H9 (cell line): ENCODE results near the gene PTBP3. TPM values are rescaled to one million over a fixed set of nuclear protein-coding genes. Genes with fewer than 3 reads are reported as not detected.

ENCODE experiments used
- DNase-seq: peaks from one replicate; pipeline ENCODE4 v3.0.0-alpha.2; 2017
- H2AFZ ChIP-seq: one replicate; pipeline ENCODE4 v1.6.1; 2013; ENCODE audit warnings: mild to moderate bottlenecking, low read length, control low read depth, moderate library complexity
- H2AK5ac ChIP-seq: 2 replicates; pipeline ENCODE4 v1.6.1; 2013; ENCODE audit warnings: low read length, control low read depth, mixed read lengths; ENCODE audit not compliant: insufficient read length
- H2BK120ac ChIP-seq: one replicate; pipeline ENCODE4 v1.6.1; 2013; ENCODE audit warnings: low read depth, mild to moderate bottlenecking, low read length, control low read depth, inconsistent platforms; ENCODE audit not compliant: poor library complexity, severe bottlenecking
- H2BK12ac ChIP-seq: 2 replicates; pipeline ENCODE4 v1.6.1; 2013; ENCODE audit warnings: low read length, control low read depth, mixed read lengths, low read depth; ENCODE audit not compliant: insufficient read length
- H2BK15ac ChIP-seq: 2 replicates; pipeline ENCODE4 v1.6.1; 2013; ENCODE audit warnings: low read depth, low read length, control low read depth
- H2BK20ac ChIP-seq: one replicate; pipeline ENCODE4 v1.6.1; 2013; ENCODE audit warnings: low read depth, mild to moderate bottlenecking, low read length, control low read depth, inconsistent platforms; ENCODE audit not compliant: poor library complexity, severe bottlenecking
- H2BK5ac ChIP-seq: 2 replicates; pipeline ENCODE4 v1.6.1; 2013; ENCODE audit warnings: low read length, control low read depth, mixed read lengths; ENCODE audit not compliant: insufficient read length
- H3K14ac ChIP-seq: 2 replicates; pipeline ENCODE4 v1.6.1; 2013; ENCODE audit warnings: low read length, control low read depth; ENCODE audit not compliant: insufficient read depth
- H3K18ac ChIP-seq: 2 replicates; pipeline ENCODE4 v1.6.1; 2013; ENCODE audit warnings: low read depth, mild to moderate bottlenecking, mixed read lengths, low read length, control low read depth; ENCODE audit not compliant: insufficient read length
- H3K23ac ChIP-seq: 2 replicates; pipeline ENCODE4 v1.6.1; 2013; ENCODE audit warnings: low read length, control low read depth, mixed read lengths, low read depth; ENCODE audit not compliant: insufficient read length
- H3K23me2 ChIP-seq: 2 replicates; pipeline ENCODE4 v1.6.1; 2013; ENCODE audit warnings: low read depth, mild to moderate bottlenecking, mixed read lengths, low read length, control low read depth; ENCODE audit not compliant: insufficient read length, poor library complexity, severe bottlenecking
- H3K27ac ChIP-seq: 2 replicates; pipeline ENCODE4 v1.5.1; 2013; ENCODE audit warnings: low read length, control low read depth, mixed read lengths, low read depth; ENCODE audit not compliant: insufficient read length
- H3K27me3 ChIP-seq: 2 replicates; pipeline ENCODE4 v1.6.1; 2013; ENCODE audit warnings: low read length, control low read depth, inconsistent platforms; ENCODE audit not compliant: insufficient read depth
- H3K4ac ChIP-seq: 2 replicates; pipeline ENCODE4 v1.6.1; 2013; ENCODE audit warnings: low read depth, mild to moderate bottlenecking, control low read depth, inconsistent platforms, low read length, moderate library complexity
- H3K4me1 ChIP-seq: 2 replicates; pipeline ENCODE4 v1.6.1; 2013; ENCODE audit warnings: low read length, control low read depth, inconsistent platforms; ENCODE audit not compliant: insufficient read depth
- H3K4me2 ChIP-seq: 2 replicates; pipeline ENCODE4 v1.6.1; 2013; ENCODE audit warnings: low read length, control low read depth, mixed read lengths; ENCODE audit not compliant: insufficient read length, insufficient read depth
- H3K56ac ChIP-seq: 2 replicates; pipeline ENCODE4 v1.6.1; 2013; ENCODE audit warnings: low read depth, mild to moderate bottlenecking, mixed read lengths, low read length, control low read depth; ENCODE audit not compliant: insufficient read length
- H3K79me1 ChIP-seq: 2 replicates; pipeline ENCODE4 v1.6.1; 2013; ENCODE audit warnings: low read depth, mild to moderate bottlenecking, moderate library complexity, low read length, control low read depth, inconsistent platforms; ENCODE audit not compliant: insufficient read depth, poor library complexity, severe bottlenecking
- H3K79me2 ChIP-seq: 2 replicates; pipeline ENCODE4 v1.6.1; 2013; ENCODE audit warnings: low read length, control low read depth, inconsistent platforms; ENCODE audit not compliant: insufficient read depth
- H3K9ac ChIP-seq: 2 replicates; pipeline ENCODE4 v1.6.1; 2013; ENCODE audit warnings: low read length, control low read depth, mixed read lengths; ENCODE audit not compliant: insufficient read length; ENCODE audit errors: extremely low read depth
- H3K9me3 ChIP-seq: one replicate; pipeline ENCODE4 v1.6.1; 2013; ENCODE audit warnings: low read depth, low read length, inconsistent platforms; ENCODE audit not compliant: control insufficient read depth
- H3T11ph ChIP-seq: one replicate; pipeline ENCODE4 v1.6.1; 2013; ENCODE audit warnings: mild to moderate bottlenecking, low read length, control low read depth, inconsistent platforms
- H4K20me1 ChIP-seq: one replicate; pipeline ENCODE4 v1.6.1; 2013; ENCODE audit not compliant: control insufficient read depth, insufficient read length, insufficient read depth
- H4K5ac ChIP-seq: 2 replicates; pipeline ENCODE4 v1.6.1; 2013; ENCODE audit warnings: low read depth, mild to moderate bottlenecking, mixed read lengths, low read length, control low read depth; ENCODE audit not compliant: insufficient read length
- H4K8ac ChIP-seq: replicated peaks from 2 replicates; pipeline ENCODE4 v1.6.1; 2013; ENCODE audit warnings: low read length, control low read depth, mixed read lengths, low read depth; ENCODE audit not compliant: insufficient read length
- H4K91ac ChIP-seq: 2 replicates; pipeline ENCODE4 v1.6.1; 2013; ENCODE audit warnings: low read depth, mild to moderate bottlenecking, moderate library complexity, mixed read lengths, low read length, control low read depth; ENCODE audit not compliant: insufficient read length
- H3K27ac Mint-ChIP-seq, 3 experiments: 2 replicates in 2 of 3; 3 replicates in 1 of 3; pipeline ENCODE4 v1.8.0; 2020 to 2021; ENCODE audit warnings: mixed read lengths in 3 of 3, mild to moderate bottlenecking in 1 of 3, moderate library complexity in 1 of 3
- H3K27me3 Mint-ChIP-seq: 2 replicates; pipeline ENCODE4 v1.8.0; 2021; ENCODE audit warnings: low read depth, mild to moderate bottlenecking, moderate library complexity, mixed read lengths
- H3K36me3 Mint-ChIP-seq, 3 experiments: 2 replicates in 2 of 3; 3 replicates in 1 of 3; pipeline ENCODE4 v1.8.0; 2020 to 2021; ENCODE audit warnings: low read depth in 3 of 3, mixed read lengths in 3 of 3; ENCODE audit not compliant: insufficient read depth in 1 of 3
- H3K4me1 Mint-ChIP-seq, 2 experiments: 2 replicates each; pipeline ENCODE4 v1.8.0; 2020; ENCODE audit warnings: mixed read lengths in 2 of 2
- H3K4me3 Mint-ChIP-seq, 2 experiments: 2 replicates in 1 of 2; 3 replicates in 1 of 2; pipeline ENCODE4 v1.8.0; 2020 to 2021; ENCODE audit warnings: mild to moderate bottlenecking in 2 of 2, mixed read lengths in 2 of 2, moderate library complexity in 1 of 2
- H3K9me3 Mint-ChIP-seq, 2 experiments: 2 replicates in 1 of 2; 3 replicates in 1 of 2; pipeline ENCODE4 v1.8.0; 2020; ENCODE audit warnings: mild to moderate bottlenecking in 2 of 2, mixed read lengths in 2 of 2, moderate library complexity in 1 of 2
- WGBS: extraction: QIAGEN DNeasy Blood & Tissue Kit; methylation state at CpG from one replicate; pipeline ENCODE4 v1.1.7; 2013; ENCODE audit warnings: missing lambda C conversion rate, low lambda C conversion rate, mixed read lengths; ENCODE audit not compliant: insufficient read length; ENCODE audit errors: extremely low coverage; 5-methylcytosine and 5-hydroxymethylcytosine counted together
- total RNA-seq: library from RNA; stranded (reverse); gene quantifications from 2 replicates; pipeline ENCODE4 v1.2.1, GENCODE V29; 2021
- TF ChIP-seq, protein P1 (sequence below): fragments of 200-600 bp; sonication (generic); conservative IDR thresholded peaks from 3 replicates; pipeline ENCODE4 v1.8.0; 2021; ENCODE audit warnings: antibody characterized with exemption, mild to moderate bottlenecking

Gene PTBP3
- total RNA-seq, 1 experiment from 2014 or later: 89.5 TPM

DNA sequence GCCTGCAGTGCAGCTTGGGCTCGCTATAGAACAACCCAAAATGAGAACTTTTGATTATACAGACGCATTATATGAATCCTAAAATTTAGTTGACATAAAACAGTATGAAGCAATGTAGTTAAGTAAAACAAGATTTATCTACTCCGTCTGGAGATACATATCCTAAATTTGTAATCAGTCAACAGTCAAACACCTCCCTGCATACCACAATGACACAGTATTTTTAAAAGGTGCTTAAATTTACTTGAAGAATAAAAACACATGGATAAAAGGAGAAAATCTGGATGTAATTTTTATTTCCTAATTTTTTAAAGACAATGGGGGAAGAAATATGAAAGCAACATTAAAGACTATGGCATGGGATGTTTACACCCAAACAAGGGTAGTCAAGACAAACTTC is 70.8 kb downstream of the PTBP3 start:
- H3K9me3 ChIP-seq: no peaks in the 10 kb centered on the region
- no peaks in the 10 kb centered on the region for H3K79me1 ChIP-seq
- no peaks in the 10 kb centered on the region for H3K23me2 ChIP-seq
- no peak overlapping the region for H4K5ac ChIP-seq
- H4K91ac ChIP-seq: no peak overlapping the region
- H3K27me3 Mint-ChIP-seq: no peaks in the 10 kb centered on the region
- H3K36me3 Mint-ChIP-seq: peaks cover 0 to 9% (median 7%) of the 10 kb centered on the region in 3 experiments; a peak in 5 of 7 replicates
- WGBS: no CpG with 5 or more reads among the region's 3 CpGs
- no peak overlapping the region for H3K4me2 ChIP-seq
- no peaks in the 10 kb centered on the region for H3K4me1 ChIP-seq
- H3K9me3 Mint-ChIP-seq: no peaks in the 10 kb centered on the region
- H3K27me3 ChIP-seq: no peaks in the 10 kb centered on the region
- H3K79me2 ChIP-seq: no peaks in the 10 kb centered on the region
- DNase-seq: no peak
- H2BK20ac ChIP-seq: no peak overlapping the region
- H3K27ac ChIP-seq: no peak overlapping the region
- no peak overlapping the region for H2BK120ac ChIP-seq
- H3T11ph ChIP-seq: no peak overlapping the region
- no peak overlapping the region for H2AFZ ChIP-seq
- no peak overlapping the region for H3K4ac ChIP-seq
- H3K4me1 Mint-ChIP-seq: peaks cover 2 to 15% of the 10 kb centered on the region in 2 experiments
- no peak overlapping the region for H4K8ac ChIP-seq
- no peak overlapping the region for H2BK12ac ChIP-seq
- no peak overlapping the region for H3K23ac ChIP-seq
- no peaks in the 10 kb centered on the region for H4K20me1 ChIP-seq
- no peak overlapping the region; a peak in 1 of 7 replicates for H3K27ac Mint-ChIP-seq
- H3K18ac ChIP-seq: no peak overlapping the region
- no peak overlapping the region for H3K4me3 Mint-ChIP-seq
- no peak overlapping the region for H2AK5ac ChIP-seq
- H3K9ac ChIP-seq: no peak overlapping the region
- H3K14ac ChIP-seq: no peak overlapping the region
- H2BK15ac ChIP-seq: no peak overlapping the region
- TF ChIP-seq, protein P1, sequence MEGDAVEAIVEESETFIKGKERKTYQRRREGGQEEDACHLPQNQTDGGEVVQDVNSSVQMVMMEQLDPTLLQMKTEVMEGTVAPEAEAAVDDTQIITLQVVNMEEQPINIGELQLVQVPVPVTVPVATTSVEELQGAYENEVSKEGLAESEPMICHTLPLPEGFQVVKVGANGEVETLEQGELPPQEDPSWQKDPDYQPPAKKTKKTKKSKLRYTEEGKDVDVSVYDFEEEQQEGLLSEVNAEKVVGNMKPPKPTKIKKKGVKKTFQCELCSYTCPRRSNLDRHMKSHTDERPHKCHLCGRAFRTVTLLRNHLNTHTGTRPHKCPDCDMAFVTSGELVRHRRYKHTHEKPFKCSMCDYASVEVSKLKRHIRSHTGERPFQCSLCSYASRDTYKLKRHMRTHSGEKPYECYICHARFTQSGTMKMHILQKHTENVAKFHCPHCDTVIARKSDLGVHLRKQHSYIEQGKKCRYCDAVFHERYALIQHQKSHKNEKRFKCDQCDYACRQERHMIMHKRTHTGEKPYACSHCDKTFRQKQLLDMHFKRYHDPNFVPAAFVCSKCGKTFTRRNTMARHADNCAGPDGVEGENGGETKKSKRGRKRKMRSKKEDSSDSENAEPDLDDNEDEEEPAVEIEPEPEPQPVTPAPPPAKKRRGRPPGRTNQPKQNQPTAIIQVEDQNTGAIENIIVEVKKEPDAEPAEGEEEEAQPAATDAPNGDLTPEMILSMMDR: no peak
- no peak overlapping the region for H2BK5ac ChIP-seq
- no peak overlapping the region for H3K56ac ChIP-seq
